ENCODE results near the gene CYFIP2.

CYFIP2 gene

DNA sequence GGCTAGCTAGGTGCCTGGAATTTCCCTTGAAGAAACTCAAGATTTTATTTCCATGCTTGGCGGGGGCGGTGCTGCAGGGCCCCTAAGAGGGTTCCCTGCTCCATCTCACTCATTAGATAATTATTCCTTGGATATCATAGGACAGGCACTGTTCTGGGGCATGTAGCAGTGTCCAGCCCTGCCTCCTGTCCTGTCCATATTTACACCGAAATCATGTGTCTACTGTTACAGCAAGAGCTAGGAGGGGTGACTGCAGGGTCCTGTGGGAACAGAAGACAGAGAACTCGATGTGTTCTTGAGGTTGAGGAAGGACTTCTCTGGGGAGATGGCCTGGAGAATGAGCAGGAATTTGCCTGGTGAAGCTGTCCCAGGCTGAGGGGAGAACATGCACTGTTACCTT lies 96.6 kb downstream of the CYFIP2 start:
- DNase-seq: no peak

DNA sequence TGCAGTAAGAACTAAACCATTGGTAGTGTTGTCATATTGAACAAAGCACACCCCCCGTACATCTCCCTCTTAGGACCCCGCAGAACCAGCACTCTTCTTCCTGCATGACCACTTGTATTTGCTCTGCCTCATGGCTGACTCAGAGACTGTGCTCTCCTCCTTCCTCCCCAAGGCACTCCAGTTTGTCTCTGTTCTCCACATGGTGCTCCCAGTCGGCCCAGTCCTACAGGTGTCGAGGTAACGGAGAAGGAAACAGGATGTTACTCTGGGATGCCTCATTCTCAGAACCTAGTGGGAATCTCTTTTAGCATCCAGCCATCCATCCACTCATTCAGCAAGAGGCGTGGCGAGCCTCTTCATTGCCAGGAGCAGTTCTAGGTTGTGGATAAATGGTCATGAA lies 97.1 kb downstream of the CYFIP2 start:
- no peak for DNase-seq

DNA sequence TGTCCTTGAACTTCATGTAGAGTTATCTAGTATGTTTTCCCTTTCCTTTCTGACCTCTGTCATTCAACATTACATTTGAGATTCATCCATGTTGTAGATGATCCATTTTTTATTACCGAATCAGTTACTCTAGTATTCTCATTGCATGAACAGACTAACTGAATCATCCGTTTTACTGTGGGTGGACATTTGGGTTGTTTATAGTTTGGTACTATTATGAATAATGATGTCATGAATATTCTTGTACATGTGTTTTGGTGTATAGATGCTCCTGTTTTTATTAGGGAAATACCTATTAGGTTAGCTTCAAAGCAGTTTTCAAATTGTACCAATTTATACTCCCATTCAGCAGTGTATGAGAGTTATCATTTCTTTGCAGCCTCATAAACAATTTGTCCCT lies 99.8 kb downstream of the CYFIP2 start:
- no peak for DNase-seq

DNA sequence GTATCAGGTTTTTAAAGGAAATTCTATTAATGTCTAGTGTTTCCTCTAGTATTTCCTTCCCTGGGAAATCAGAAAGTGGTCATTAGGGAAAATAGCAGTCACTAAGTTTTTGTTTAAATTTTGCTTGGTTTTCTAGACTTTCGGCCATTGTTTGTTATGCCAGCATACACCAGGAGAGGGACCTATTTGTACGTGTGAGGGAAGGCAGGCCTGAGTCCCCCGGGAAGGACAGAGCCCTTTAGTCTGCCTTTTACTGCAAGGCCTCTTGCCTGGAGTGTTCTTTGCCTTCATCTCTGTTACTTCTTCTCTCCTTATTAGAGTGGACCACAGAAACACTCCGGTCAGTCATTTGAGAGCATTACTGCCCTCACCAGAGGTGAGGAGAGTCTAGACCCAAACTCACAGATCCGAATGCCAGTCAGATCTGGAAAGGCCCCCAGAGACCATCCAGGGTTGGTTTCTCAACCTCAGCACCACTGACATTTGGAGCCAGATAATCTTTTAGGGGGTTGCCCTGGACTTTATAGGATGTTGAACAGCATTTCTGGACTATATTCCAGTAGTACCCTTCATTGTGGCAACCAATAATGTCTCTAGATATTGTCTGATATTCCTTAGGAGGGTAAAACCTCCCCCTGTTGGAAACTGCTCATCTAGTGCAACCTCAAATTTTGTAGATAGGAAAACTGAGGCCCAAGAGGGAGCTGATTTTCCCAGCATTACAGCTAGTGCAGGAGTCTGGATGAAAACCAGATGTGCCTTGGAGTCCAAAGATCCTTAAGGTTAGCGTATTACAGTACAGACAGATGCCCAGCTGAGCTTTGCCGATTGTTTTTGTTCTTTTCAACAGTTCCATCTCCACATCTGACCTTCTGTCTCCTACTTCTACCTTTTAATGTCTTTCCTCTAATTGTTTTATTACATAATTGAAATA lies 101.1 kb downstream of the CYFIP2 start:
- DNase-seq: no peak

DNA sequence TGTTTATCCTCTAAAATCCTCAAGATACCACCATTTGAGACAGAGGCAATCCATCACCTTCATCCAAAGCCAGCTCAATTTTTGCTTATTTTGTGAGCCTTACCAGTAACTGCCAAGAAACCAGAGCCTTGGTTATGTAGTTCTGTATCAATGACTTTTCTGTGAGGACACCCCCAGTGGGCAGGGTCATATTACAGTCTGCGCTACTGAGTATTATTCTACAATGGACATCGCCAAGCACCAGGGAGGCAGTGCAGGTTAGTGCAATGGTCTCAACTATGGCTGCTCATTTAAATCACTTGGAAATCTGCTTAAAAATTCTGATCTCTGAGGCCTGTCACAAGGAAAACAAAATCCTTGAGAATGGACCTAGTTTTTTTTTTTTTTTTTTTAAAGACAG lies 103.6 kb downstream of the CYFIP2 start:
- no peak for DNase-seq

DNA sequence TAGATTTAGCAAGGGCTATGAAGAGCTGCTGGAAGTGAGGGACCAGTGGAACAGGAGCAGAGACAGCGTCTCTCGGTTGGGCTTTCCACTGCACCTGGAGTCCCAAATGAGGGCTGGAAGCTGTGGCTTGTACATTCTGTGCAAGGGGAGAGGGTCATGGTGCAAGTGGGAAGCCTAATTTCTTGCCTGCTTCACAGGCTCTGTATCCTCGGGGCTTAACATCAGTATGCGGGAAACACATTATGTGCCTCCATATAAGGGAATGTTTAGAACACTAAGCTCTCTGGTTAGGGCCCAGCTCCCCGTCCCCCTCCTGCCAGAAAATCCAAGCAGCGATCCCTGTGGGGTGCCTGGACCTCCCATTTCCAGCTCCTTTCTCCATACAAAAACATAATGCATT lies 105.0 kb downstream of the CYFIP2 start:
- DNase-seq: no peak

DNA sequence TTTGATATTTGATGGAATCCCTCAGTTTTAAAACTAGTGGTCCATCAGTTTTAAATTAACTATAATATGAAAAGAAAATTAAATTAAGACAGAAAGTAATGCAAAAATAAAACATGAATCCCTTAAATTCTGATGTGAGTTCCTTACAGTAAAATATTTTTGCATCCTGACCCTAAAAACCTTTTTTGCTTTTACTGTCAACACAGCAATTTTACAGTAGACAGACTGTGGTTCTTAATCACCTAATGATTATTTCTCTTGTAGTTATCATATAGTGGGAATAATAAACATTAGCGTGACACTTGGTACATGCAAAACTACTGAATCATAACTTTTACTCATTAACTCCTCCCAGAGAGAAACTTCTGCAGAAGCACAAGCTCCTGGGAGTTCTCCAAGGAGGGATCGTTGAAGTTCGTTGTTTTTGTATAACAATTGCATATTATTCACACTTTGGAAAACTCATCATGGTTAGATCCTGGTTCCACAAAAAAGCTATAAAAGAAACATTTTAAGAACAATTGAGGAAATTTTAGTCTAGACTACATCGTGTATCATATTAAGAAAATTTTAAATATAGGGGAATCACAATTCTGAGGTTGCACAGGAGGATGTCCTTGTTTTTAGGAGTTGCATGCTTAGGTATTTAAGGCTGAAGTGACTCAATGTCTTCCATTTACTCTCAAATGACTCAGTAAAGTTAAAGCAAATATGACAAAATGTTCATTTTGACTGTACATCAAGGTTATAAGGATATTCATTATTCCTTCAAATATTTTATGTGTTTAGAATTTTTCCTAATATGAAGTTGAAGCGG lies 105.9 kb downstream of the CYFIP2 start:
- no peak for DNase-seq

DNA sequence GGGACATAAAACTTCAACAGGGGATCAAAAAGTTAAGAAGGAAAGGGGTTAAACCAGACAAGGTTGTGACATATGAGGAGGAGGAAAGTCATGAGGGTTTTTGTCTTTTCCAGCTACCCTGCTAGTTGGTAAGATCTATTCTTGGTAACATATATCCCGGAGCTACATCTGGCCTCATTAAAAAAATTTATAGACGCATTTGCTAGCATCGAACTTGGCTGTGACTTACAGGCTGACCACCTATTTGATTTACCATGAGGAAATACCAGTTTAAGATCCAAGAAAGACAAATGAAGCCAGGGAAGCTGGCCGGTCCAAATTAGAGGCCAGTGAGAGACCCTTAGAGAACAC lies 106.5 kb downstream of the CYFIP2 start:
- no peak for DNase-seq

DNA sequence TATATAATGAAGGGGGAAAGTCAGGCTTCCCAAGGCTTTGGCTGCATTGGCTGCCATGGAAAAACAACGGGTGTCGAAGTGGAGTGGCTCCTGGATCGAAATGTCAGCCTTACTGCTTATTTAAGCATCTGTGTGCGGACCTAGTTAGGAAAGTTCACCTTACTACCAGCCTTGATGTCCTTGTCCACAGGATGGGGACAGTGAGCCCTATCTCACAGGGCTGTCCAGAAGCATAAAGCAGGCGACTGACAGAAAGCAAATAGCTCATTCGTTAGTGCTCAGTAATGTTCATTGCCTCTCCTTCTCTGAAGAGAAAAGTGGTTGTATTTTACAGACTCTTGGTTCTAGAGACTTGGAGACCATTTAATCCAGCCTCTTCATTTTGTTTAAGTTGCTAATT lies 112.6 kb downstream of the CYFIP2 start:
- no peak for DNase-seq

DNA sequence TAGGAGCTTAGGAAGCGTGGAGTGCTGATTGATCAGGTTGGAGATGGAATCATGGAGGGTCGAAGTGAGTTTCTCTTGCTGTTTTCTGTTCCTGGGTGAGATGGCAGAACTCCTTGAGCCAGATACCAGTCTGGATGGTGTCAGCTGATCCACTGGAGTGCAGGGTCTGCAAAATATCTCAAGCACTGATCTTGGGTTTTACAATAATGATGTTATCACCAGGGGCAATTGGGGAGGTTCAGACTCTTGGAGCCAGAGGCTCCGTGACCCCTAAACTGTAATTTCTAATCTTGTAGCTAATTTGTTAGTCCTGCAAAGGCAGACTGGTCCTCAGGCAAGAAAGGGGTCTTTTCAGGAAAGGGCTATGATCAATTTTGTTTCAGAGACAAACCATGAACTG lies 114.1 kb downstream of the CYFIP2 start:
- no peak for DNase-seq

DNA sequence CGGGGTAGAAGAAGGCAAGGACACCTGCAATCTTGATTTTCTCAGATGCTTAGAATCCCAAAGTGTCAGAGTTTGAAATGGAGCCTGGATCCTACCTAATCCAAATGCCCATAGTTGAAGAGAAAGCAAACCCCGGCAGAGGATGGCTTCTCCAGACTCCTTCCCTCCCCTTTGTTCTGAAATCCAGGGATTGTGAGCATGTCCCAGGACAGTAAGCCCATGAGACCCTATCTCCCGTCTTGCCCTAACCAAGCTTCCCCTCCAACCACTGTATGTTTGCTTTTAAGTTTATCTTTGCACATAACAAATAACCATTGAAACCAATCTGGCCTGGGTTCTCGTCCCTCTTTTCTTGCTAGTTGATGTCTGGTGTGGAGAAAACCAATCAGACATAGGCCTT lies 115.8 kb downstream of the CYFIP2 start:
- no peak for DNase-seq

DNA sequence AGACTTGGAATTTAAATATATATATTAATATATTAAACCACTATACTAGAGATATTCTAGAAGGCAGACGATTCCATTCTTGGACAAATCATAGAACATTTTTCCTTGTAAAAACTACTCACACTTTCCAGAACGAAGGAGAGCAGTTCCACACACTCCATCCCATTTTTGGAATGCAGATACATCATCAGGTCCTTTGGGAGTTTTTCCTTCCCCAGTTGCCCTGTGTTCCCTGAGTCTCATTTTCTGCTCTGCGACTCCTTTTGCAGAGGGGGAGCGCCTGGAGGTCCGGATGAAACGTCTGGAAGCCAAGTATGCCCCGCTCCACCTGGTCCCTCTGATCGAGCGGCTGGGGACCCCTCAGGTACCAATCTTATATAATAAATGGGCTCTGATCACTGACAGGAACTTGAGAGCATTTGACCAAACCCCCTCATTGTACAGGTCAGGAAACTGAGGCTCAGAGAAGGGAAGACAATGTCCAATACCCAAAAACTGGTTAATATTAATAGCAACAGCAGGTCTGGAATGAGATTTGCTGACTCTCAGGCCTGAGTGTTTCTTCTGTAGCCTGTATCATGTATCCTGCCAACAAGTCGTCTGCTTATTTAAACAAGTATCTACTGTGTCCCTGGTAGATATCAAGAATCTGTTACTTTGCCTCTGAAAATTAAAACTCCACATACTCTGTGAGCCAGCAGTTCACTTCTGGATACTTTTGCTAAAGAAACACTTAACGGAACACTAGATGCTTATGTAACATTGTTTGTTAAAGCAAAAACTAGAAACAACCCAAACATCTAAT lies 117.3 kb downstream of the CYFIP2 start:
- DNase-seq: no peak

DNA sequence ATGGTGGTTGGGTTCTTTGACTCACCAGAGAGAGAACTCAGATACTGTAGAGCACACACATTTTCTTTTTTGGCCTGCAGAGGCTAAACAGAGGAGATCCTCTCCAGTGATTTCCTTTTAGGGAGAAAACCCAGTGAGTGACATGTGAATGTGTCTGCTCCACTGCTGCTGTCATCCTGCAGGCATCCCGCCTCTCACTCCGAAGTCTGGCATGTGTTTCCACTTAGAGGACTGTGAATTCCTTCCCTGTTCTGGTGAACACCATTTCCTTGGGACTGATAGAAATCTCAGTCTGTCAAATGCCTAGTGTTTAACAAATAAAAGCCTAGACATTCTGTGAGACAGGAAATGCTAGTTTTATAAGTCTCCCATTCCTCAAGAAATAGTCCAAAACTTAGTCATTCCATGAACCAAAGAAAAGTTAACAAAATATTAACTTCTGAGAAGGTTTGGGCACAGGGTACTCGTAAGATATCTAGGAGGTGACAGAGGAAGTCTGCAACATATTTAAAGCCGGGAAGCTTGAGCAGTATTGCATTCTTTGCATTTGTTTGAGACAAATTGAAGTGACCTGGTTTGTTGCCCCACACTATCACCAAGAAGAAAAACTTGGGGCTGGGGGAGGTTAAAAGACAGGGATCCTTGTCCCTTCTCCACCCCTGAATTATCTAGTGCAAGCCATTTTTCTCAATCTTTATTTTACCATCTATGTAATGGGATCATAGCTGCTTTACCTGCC lies 119.2 kb downstream of the CYFIP2 start:
- no peak for DNase-seq

DNA sequence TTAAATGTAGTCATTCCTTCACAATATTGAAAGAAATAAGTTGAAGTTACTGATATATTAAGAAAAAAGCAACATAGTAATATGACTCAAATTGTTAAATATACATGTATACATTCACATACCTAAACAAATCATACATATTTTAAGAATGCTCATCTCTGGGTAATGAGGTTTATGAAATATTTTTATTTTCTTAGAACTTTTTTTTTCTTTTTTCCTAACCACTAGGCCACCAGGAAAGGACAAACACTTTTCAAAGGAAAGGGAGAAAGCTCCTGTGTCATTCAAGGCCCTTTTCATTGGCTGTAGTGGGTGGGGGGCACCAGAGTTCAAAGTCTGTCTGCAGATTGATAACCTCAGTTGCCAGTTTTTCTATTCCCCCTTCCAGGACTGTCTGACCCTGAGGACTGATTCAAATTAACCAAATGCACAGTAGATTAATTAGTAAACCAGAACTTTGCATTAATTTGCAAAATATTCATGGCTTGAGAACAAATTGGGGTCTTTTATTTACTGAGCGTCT lies 121.2 kb downstream of the CYFIP2 start:
- DNase-seq: no peak

DNA sequence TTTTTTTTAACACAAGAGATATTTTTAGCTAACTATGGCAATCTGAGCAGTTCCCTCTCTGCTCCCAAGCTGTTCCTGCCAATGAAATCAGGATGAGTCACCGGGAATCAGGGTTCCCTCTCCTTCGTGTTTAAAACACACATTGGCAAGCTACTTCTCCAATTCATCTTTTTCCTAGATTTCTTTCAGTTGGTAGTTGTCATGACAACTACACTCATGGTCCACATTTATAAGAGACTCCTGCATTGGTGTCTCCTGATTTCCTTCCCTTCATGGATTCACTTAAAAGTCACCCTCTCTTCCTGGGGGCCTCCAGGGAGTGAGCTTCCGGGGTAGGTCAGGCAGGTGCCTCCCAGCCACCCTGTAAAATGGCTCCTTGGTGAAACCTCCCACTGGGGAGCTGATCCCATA lies 121.8 kb downstream of the CYFIP2 start:
- no peak for DNase-seq

DNA sequence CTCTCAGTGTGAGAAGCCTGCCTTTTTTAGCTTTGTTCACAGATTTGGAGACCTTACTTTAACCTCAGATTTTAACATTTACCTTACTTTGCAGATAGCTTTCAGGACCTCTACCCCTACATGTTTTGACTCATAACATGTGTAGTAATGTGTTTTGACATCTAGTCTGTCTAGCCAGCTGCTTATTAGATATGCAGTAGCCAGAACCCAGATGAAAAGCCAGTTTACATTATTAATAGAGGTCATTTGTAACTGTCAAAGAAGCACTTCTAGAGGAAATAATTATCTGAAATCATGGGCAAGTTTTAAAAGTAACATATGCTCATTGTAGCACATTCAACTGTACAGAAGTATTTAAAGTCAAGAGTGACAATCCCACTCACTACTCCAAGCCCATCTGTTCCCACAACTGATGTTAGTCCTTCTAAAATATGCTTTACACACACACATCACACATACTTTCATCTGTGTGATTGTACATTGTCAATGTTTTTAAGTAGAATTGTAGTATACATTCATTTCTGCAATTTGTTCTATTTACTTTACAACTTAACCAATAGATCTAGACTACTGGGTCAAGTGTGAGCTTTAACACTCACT lies 122.3 kb downstream of the CYFIP2 start:
- DNase-seq: no peak

DNA sequence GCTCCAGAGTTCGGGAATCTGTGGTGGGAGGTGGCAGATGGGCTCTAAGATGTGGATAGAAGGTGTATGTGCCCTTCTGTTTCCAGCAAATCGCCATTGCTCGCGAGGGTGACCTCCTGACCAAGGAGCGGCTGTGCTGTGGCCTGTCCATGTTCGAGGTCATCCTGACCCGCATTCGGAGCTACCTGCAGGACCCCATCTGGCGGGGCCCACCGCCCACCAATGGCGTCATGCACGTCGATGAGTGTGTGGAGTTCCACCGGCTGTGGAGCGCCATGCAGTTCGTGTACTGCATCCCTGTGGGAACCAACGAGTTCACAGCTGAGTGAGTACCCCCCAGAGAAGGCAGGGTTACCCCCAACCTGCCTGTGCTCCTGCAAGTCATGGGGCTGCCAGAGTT lies 123.2 kb downstream of the CYFIP2 start:
- no peak for DNase-seq

DNA sequence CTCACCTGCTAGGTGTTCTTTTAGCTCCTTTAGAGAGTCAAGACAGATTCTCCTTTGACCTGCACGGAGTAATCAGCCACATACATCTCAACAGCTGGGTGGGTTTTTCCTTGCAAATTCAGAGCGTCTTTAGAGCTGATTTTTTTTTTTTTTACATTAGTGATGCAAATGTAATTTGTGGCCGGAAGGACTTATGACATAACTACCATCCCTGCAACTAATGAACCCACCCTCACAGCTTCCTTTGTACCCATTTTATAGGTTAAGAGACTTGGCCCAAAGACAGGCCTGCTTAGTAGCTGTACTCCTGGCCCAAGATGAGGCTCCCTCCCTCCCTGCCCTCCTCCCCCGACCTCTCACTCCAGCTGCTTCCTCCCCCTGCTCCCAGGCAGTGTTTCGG lies 124.2 kb downstream of the CYFIP2 start:
- DNase-seq: no peak

DNA sequence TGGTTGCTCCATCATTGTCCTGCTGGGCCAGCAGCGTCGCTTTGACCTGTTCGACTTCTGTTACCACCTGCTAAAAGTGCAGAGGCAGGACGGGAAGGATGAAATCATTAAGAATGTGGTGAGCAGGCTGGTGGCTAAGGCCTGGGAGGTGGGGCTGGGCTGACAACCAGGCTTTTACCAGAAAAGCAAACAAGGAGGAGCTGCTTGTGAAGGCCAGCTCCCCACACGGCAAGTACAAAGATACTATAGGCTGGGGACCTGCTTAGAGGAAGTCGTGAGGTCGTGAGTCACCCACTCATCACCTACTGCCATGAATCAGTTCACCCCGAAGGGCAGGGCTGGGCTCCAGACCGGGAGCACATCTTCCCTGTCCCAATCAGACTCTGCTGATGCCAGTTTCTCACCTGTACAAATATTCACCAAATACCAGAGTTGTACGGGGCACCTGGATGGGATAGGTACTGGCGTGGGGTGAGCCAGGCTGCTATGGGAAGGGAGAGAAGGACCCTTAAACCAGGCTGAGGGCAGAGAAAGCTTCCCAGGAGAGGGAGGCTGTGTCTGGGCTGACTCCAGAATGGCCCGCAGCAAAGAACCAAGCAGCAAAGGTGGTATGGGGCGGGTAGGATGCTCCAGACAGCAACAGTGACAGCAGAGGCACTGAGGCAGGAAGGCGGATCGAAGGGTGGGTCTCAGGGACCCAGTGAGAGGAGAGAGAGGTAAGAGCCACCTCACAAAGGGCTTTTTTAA lies 124.8 kb downstream of the CYFIP2 start:
- DNase-seq: peak; percentile 90

DNA sequence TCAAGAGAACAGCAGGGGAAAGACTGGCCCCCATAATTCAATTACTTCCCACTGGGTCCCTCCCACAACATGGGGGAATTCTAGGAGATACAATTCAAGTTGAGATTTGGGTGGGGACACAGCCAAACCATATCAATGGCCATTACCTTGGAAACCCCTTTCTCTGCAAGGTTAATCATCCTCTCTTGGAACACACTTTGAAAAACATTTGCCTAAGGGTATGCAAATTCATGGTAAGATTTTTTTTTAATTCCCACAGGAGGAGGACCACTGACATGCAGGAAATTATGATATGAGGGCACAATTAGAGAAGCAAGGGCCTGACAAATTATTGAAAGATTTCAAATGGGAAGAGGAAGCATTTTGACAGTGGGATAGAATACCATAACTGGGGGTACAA lies 132.4 kb downstream of the CYFIP2 start:
- no peak for DNase-seq

All from stimulated activated CD4-positive, alpha-beta T cell treated with anti-CD3 and anti-CD28 coated beads, Interleukin-1b, Interleukin-23, amount 100 ng/mL, for 48 hours (primary cell).